HCT116 (cell line): ENCODE data around the gene SNTB2. TPM values are rescaled to one million over a fixed set of nuclear protein-coding genes. Genes with fewer than 3 reads are reported as not detected.

Source experiments
- ATAC-seq: fragments of 200-7000 bp; cut with Tn5 transposase; 2 replicates; pipeline ENCODE4 v1.9.1; 2020; ENCODE audit warnings: mild to moderate bottlenecking, moderate library complexity
- BruUV-seq: library from RNA; stranded (reverse); fragments of 400-500 nt; replicated peaks from 2 replicates; lab custom pipeline; 2021; lab: Mats Ljungman, UMichigan
- CTCF ChIA-PET: fragments of 300-600 bp; sonication (Branson Sonifier 250); formaldehyde crosslinking; loops from one replicate; lab custom pipeline; 2021; ENCODE audit warnings: antibody characterized with exemption; lab: Charles Lee
- POLR2A ChIA-PET: fragments of 300-600, 350-600 bp; sonication (Branson Sonifier 250); formaldehyde crosslinking; loops from one replicate; lab custom pipeline; 2021; ENCODE audit warnings: antibody characterized with exemption; lab: Charles Lee
- RAD21 ChIA-PET, 2 experiments: fragments of 300-600 bp; sonication (Branson Sonifier 250); formaldehyde crosslinking; loops; one replicate each; lab custom pipeline; 2023; ENCODE audit warnings: low total read pairs in 2 of 2; ENCODE audit not compliant: uncharacterized antibody in 2 of 2, unreplicated experiment in 2 of 2, low non-redundant PET in 1 of 2; lab: Charles Lee
- DNase-seq: peaks from one replicate; pipeline ENCODE4 v3.0.0-alpha.2; 2010; ENCODE audit warnings: low read depth, low spot score
- H2AFZ ChIP-seq: fragments of 200-600 bp; shearing (Covaris generic), sonication (generic); 2 replicates; pipeline ENCODE4 v1.6.1; 2017; ENCODE audit warnings: low read depth, mixed run types, mixed read lengths, antibody characterized with exemption, low read length; ENCODE audit not compliant: poor library complexity, severe bottlenecking
- H3K27ac ChIP-seq: 2 replicates; pipeline ENCODE4 v1.5.1; 2012; ENCODE audit warnings: low read depth, low read length
- H3K27me3 ChIP-seq: fragments of 200-600 bp; sonication (generic); 2 replicates; pipeline ENCODE4 v1.6.1; 2016; ENCODE audit warnings: mixed run types, low read length, mixed read lengths; ENCODE audit not compliant: insufficient read depth
- H3K36me3 ChIP-seq, 2 experiments: fragments of 200-500 bp in 1 of 2; fragments of 200-600 bp in 1 of 2; sonication (Bioruptor generic) in 1 of 2; sonication (generic) in 1 of 2; 2 replicates each; pipeline versions ENCODE4 v1.5.1 to v1.6.1; 2014 to 2016; ENCODE audit warnings: low read length in 2 of 2, inconsistent platforms in 1 of 2, mixed read lengths in 1 of 2, mixed run types in 1 of 2; ENCODE audit not compliant: insufficient read depth in 2 of 2, control insufficient read depth in 1 of 2
- H3K4me1 ChIP-seq, 2 experiments: fragments of 200-600 bp in 1 of 2; sonication (generic) in 1 of 2; 2 replicates each; pipeline versions ENCODE4 v1.5.1 to v1.6.1; 2012 to 2017; ENCODE audit warnings: low read length in 2 of 2, inconsistent platforms in 1 of 2, mild to moderate bottlenecking in 1 of 2, mixed read lengths in 1 of 2, mixed run types in 1 of 2, moderate library complexity in 1 of 2; ENCODE audit not compliant: insufficient read depth in 2 of 2, control insufficient read depth in 1 of 2
- H3K4me2 ChIP-seq: fragments of 200-600 bp; sonication (generic); 2 replicates; pipeline ENCODE4 v1.6.1; 2017; ENCODE audit warnings: mixed run types, low read length, mixed read lengths
- H3K4me3 ChIP-seq, 2 experiments: fragments of 200-600 bp in 1 of 2; sonication (generic) in 1 of 2; replicated peaks in 1 of 2; 2 replicates each; pipeline ENCODE4 v1.5.1; 2011 to 2016; ENCODE audit warnings: low read length in 2 of 2, control low read depth in 1 of 2, low read depth in 1 of 2, mild to moderate bottlenecking in 1 of 2, mixed read lengths in 1 of 2, mixed run types in 1 of 2
- H3K79me2 ChIP-seq: fragments of 200-600 bp; sonication (generic); 2 replicates; pipeline ENCODE4 v1.6.1; 2017; ENCODE audit warnings: mild to moderate bottlenecking, mixed run types, low read length, moderate library complexity, mixed read lengths; ENCODE audit not compliant: insufficient read depth
- H3K9ac ChIP-seq: fragments of 200-600 bp; sonication (generic); 2 replicates; pipeline ENCODE4 v1.6.1; 2016; ENCODE audit warnings: low read length, mixed read lengths
- H3K9me2 ChIP-seq: fragments of 200-600 bp; sonication (generic), shearing (Covaris generic); 2 replicates; pipeline ENCODE4 v1.6.1; 2017; ENCODE audit warnings: mixed run types, mild to moderate bottlenecking, moderate library complexity; ENCODE audit not compliant: insufficient read depth
- H3K9me3 ChIP-seq, 2 experiments: fragments of 200-500 bp in 1 of 2; fragments of 200-600 bp in 1 of 2; sonication (Bioruptor generic) in 1 of 2; sonication (generic) in 1 of 2; 2 replicates each; pipeline ENCODE4 v1.6.1; 2014 to 2017; ENCODE audit warnings: low read length in 2 of 2, mixed read lengths in 2 of 2, inconsistent platforms in 1 of 2, low read depth in 1 of 2, mild to moderate bottlenecking in 1 of 2, mixed run types in 1 of 2, moderate library complexity in 1 of 2; ENCODE audit not compliant: control insufficient read depth in 1 of 2, insufficient read depth in 1 of 2
- H4K20me1 ChIP-seq: fragments of 200-600 bp; sonication (generic), shearing (Covaris generic); 2 replicates; pipeline ENCODE4 v1.6.1; 2017; ENCODE audit warnings: mixed run types, mild to moderate bottlenecking, moderate library complexity; ENCODE audit not compliant: insufficient read depth
- EGR1 ChIP-seq: IDR thresholded peaks from 2 replicates; pipeline ENCODE4 v1.6.1; 2012; ENCODE audit warnings: low read depth
- ELF1 ChIP-seq: IDR thresholded peaks from 2 replicates; pipeline ENCODE4 v1.6.1; 2012; ENCODE audit warnings: low read depth, borderline replicate concordance
- EZH2 ChIP-seq: fragments of 200-600 bp; sonication (generic); IDR thresholded peaks from 2 replicates; pipeline ENCODE4 v1.6.1; 2017; ENCODE audit warnings: antibody characterized with exemption, mixed run types
- JUND ChIP-seq: IDR thresholded peaks from 2 replicates; pipeline ENCODE4 v1.6.1; 2012
- POLR2A ChIP-seq: IDR thresholded peaks from 2 replicates; pipeline ENCODE4 v1.7.0; 2011; ENCODE audit warnings: borderline replicate concordance; ENCODE audit not compliant: insufficient read depth, insufficient read length; ENCODE audit errors: extremely low read depth
- SIN3A ChIP-seq: IDR thresholded peaks from 2 replicates; pipeline ENCODE4 v1.6.1; 2012; ENCODE audit warnings: low read depth
- SRF ChIP-seq: IDR thresholded peaks from 2 replicates; pipeline ENCODE4 v1.6.1; 2012; ENCODE audit warnings: low read depth
- ZFX ChIP-seq: fragments of 450-650 bp; IDR thresholded peaks from 2 replicates; pipeline ENCODE4 v1.6.1; 2017
- ZNF274 ChIP-seq: fragments of 200-500 bp; sonication (Bioruptor generic); IDR thresholded peaks from 2 replicates; pipeline ENCODE4 v1.6.1; 2014; ENCODE audit warnings: mild to moderate bottlenecking, low read depth, low read length, inconsistent platforms
- intact Hi-C: fragments of 100-400 bp; cut with micrococcal nuclease; formaldehyde crosslinking; loops from 2 replicates; pipeline ENCODE4 v1.10.0; 2022
- total RNA-seq: library from RNA; stranded (reverse); gene quantifications from one replicate; pipeline ENCODE4 v1.2.1, GENCODE V29; 2021; ENCODE audit not compliant: unreplicated experiment
- TF ChIP-seq, protein P1 (sequence below): IDR thresholded peaks from 2 replicates; pipeline ENCODE4 v1.6.1; 2012
- TF ChIP-seq, protein P2 (sequence below): IDR thresholded peaks from 2 replicates; pipeline ENCODE4 v1.6.1; 2012
- TF ChIP-seq, protein P3 (sequence below): IDR thresholded peaks from 2 replicates; pipeline ENCODE4 v1.6.1; 2011; ENCODE audit warnings: mild to moderate bottlenecking, low read length, moderate library complexity; ENCODE audit not compliant: insufficient replicate concordance; ENCODE audit errors: extremely low read depth

SNTB2 gene
- total RNA-seq, 1 experiment from 2014 or later = 38.1 TPM

DNA sequence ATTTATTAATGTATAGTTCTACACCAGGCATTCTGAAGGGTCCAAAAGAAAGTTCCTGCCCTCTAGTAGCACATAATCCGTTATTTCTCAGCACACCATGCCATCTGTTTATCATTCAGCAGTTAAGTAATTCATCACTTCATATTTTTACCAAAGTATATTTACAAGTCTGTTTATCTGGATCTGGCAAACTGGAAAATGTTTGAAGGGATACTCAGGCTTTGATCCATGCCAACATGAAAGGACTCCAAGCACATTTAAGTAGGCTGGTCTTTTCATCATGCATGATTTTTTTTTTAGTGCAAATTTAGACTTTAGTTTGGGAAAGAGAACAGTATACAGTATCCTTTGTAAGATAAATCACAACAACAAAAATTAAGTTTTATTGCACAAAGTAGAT is 120.1 kb downstream of the SNTB2 start:
- ChIA-PET RAD21 (no interaction called here), POLR2A (no interaction called here), CTCF (no interaction called here)
- intact Hi-C loops = no loop called here
- no TSS peak for BruUV-seq
- Histone ChIP-seq H3K9ac (no peak overlapping the region), H3K4me1 (peaks cover 4 to 11% of the 10 kb centered on the region in 2 experiments), H3K79me2 (peaks cover 8% of the 10 kb centered on the region), H2AFZ (no peak overlapping the region), H3K9me3 (no peaks in the 10 kb centered on the region), H3K4me3 (no peak overlapping the region), H4K20me1 (no peaks in the 10 kb centered on the region), H3K4me2 (no peak overlapping the region), H3K9me2 (no peaks in the 10 kb centered on the region), H3K27me3 (no peaks in the 10 kb centered on the region), H3K36me3 (peaks cover 0 to 4% of the 10 kb centered on the region in 2 experiments; a peak in 1 of 4 replicates), H3K27ac (no peak overlapping the region)
- no peak for ATAC-seq
- DNase-seq = no peak
- TF ChIP-seq POLR2A = no peak
- TF ChIP-seq, protein P1, sequence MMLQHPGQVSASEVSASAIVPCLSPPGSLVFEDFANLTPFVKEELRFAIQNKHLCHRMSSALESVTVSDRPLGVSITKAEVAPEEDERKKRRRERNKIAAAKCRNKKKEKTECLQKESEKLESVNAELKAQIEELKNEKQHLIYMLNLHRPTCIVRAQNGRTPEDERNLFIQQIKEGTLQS = no peak
- TF ChIP-seq SRF = no peak
- TF ChIP-seq ZNF274 = no peak
- TF ChIP-seq, protein P2, sequence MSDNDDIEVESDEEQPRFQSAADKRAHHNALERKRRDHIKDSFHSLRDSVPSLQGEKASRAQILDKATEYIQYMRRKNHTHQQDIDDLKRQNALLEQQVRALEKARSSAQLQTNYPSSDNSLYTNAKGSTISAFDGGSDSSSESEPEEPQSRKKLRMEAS = no peak
- TF ChIP-seq EGR1 = no peak
- no peak for TF ChIP-seq EZH2
- TF ChIP-seq JUND = no peak
- TF ChIP-seq SIN3A = no peak
- TF ChIP-seq, protein P3, sequence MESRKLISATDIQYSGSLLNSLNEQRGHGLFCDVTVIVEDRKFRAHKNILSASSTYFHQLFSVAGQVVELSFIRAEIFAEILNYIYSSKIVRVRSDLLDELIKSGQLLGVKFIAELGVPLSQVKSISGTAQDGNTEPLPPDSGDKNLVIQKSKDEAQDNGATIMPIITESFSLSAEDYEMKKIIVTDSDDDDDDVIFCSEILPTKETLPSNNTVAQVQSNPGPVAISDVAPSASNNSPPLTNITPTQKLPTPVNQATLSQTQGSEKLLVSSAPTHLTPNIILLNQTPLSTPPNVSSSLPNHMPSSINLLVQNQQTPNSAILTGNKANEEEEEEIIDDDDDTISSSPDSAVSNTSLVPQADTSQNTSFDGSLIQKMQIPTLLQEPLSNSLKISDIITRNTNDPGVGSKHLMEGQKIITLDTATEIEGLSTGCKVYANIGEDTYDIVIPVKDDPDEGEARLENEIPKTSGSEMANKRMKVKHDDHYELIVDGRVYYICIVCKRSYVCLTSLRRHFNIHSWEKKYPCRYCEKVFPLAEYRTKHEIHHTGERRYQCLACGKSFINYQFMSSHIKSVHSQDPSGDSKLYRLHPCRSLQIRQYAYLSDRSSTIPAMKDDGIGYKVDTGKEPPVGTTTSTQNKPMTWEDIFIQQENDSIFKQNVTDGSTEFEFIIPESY = no peak
- no peak for TF ChIP-seq ZFX
- TF ChIP-seq ELF1 = no peak
